Stimulated activated CD4-positive, alpha-beta T cell treated with anti-CD3 and anti-CD28 coated beads, Interleukin-1b, Interleukin-23, amount 100 ng/mL, for 4 hours (primary cell): ENCODE data around the gene IYD.
"Not testable (repeated sequence)": the region's sequence is repeated elsewhere in the genome, so short reads cannot be mapped to it uniquely, and the experiment has no call there.

Experiments
- DNase-seq, 2 donors: peaks; one replicate each; pipeline ENCODE4 v3.0.0-alpha.2; 2020; ENCODE audit warnings: low read depth in 2 of 2

The IYD gene

DNA sequence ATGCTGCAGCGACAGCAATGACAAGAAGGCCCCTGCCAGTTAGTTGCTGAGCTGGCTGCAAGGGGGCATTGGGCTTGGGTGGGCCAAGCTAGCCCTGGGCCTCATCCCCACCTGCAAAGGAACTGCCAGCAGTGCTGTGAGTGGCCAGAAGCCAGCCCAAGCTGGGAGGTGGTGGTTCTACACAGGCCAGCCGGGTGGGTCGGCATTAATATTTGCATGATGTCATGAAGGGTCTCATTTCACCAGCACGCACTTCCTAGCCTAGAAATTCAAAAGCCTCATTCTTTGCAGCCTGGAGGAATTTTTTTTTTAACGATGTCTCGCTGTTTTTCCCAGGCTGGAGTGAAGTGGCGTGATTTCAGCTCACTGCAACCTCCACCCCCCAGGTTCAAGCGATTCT lies 62.0 kb downstream of the IYD start:
- DNase-seq, result no peak

DNA sequence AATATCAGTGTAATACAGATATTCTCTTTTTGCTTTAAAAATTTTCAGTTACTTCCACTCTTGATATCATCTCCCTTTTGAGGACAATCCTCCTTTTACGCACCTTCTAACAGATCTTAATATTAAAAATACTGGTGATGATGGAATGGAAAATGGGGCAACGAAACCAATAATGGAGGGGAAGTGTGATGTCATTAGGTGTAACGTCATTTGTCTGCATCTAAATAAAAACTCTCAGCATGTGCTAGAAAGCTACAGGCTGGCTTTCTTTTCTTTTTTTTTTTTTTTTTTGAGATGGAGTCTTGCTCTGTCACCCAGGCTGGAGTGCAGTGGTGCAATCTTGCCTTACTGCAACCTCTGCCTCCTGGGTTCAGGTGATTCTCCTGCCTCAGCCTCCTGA lies 66.5 kb downstream of the IYD start:
- DNase-seq, result no peak

DNA sequence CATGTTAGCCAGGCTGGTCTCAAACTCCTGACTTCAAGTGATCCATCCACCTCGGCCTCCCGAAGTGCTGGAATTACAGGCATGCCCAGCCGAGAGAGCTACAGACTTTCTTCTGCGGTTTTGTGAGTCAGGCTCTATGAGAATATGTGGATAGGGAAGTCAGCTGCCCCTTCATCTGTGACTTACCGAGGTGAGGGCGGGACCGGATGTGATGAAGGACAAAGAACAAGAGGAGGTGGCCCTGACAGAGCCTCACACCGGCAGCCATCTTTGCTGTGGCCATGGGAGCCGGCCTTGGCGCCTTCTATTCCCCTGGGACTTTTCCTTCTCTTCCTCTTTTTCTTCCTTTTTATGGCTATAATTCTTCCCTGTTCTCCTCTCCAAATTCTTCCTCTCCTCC lies 67.0 kb downstream of the IYD start:
- DNase-seq, result no peak

DNA sequence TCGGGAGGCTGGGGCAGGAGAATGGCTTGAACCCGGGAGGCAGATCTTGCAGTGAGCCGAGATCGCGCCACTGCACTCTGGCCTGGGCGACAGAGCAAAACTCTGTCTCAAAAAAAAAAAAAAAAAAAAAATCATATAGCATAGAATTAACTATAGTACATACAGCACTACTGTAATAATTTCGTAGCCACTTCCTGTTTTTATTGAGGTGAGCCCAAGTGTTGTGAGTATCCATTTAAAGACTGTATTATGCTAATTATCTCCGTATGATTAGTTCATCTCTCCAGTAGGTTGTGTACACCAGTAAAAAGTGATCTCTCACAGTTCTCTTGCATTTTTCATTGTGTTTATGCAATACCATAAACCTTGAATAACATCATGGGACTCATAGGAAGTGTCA lies 70.6 kb downstream of the IYD start:
- DNase-seq, result no peak

DNA sequence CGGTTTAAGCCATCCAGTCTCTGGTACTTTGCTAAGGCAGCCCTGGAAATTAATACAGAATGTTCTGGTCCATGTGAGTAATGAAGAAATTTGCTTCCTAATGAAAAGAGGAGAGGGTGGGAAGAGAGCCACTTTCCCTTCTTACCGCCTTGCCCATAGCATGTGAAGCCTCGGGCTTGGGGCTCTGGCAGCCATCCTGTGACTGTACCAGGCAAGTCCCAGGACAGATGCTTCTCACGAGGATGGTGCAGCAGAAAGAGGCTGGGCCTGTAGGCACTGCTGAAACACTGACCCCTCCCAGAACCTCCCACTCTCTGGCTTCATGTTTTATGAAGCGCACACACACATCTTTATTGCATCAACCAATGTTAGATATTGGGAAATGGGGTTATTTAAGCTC lies 74.8 kb downstream of the IYD start:
- no peak for DNase-seq

DNA sequence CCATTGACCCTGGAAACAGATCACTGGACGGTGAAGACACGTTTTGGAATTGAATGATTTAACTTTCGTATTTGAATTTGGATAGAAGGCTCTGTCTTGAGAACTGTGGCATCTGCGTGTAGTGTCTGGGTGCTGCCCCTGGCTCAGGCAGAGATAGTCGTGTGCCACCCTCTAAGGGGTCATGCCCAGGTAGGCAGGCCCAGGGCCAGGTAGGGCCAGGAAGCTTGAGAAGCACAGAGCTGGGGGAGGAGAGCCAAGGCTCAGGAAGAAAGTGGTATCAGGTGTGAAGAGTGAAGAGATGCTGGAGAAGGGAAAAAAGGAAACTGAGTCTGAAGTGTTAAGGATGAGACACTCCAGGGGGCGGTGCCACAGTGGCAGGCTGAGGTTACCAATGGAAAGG lies 75.5 kb downstream of the IYD start:
- DNase-seq, result no peak

DNA sequence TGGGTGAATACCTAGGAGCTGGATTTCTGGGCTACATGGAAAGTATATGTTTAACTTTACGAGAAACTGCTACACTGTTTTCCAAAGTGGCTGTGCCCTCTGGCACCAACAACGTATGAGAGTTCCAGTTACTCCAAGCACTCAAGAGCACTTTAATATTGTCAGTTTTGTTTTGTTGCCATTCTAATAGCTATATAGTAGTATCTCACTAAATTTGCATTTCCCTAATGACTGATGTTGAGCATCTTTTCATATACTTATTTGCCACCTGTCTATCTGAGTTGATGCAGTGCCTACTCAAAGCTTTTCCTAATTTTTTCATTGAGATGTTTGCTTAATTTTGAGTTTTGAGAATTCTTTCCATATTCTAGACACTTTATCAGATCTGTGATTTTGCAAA lies 76.7 kb downstream of the IYD start:
- no peak for DNase-seq

DNA sequence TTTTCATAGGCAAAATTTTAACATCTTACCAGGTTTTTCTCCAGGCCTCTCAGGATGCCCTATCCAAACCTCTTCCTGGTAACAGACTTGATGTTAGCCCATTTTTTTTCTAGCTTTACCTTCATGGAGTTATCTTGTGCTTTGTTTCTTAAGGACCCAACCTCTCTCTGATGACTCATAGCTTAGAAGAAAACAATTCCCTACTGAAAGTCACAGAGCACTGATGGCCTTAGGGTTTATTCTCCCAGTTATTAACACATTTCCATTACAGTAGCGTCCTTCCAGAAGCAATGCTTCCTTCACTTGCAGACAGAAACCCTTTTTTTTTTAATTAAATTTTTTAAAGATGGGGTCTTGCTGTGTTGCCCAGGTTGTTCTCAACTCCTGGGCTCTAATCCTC lies 79.4 kb downstream of the IYD start:
- DNase-seq, result no peak

DNA sequence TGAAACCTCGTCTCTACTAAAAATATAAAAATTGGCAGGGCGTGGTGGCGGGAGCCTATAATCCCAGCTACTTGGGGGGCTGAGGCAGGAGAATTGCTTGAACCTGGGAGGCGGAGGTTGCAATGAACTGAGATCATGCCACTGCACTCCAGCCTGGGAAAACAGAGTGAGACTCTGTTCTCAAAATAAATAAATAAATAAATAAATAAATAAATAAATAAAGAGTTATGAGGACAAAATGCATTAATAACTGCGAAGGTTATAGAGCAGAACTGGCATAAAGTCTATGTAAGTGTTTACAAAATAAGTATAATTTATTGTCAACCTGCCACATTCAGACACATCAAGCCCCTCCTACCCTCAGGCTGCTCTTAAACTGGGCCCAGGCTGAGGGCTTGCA lies 80.2 kb downstream of the IYD start:
- DNase-seq, result not testable (repeated sequence)

DNA sequence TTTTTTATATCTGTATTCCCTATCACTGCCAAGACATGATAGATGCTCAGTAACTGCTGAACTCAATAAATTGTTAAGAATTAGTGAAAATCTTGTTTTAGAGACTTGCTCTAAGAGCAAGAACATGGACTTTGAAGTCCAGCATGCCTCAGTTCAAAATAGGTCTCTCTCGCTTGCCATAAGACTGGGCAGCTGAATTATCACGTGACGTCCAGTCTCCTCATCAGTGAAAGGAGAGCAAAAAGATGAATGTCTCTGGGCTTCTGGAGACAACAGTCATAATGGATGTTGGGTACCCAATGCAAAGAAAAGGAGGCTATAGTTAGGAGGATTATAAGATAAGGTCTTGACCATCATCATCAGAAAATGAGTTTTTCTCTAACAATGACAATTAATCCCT lies 82.1 kb downstream of the IYD start:
- no peak for DNase-seq

DNA sequence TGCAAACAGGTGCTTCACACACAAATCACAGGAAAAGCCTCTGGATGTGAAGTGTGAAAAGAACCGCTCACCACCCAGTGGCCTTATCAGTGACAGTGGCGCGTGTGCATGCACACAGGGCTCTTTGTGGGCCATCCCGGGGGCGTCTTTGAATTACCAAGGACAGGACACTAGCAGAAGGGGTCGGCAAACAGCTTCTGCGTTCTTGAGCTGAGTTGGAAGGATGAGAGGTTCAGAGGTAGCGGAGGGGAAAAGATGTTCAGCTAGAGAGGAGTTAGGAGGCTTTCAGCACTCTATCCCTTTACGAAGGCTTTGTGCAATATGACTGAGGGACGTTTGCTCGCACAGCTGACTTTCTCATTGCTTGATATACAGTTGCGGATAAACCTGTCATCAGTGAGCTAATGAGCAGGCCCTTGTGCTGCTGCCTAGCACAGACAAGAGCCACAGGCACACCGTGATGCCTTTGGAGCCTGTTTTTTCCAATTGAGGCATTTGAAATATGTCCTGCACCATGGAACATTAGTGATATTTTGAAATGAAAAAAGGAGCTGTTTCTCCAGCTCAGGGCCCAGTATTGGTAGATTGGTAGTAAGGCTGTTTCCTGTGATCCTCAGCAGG lies 83.1 kb downstream of the IYD start:
- DNase-seq, result no peak

DNA sequence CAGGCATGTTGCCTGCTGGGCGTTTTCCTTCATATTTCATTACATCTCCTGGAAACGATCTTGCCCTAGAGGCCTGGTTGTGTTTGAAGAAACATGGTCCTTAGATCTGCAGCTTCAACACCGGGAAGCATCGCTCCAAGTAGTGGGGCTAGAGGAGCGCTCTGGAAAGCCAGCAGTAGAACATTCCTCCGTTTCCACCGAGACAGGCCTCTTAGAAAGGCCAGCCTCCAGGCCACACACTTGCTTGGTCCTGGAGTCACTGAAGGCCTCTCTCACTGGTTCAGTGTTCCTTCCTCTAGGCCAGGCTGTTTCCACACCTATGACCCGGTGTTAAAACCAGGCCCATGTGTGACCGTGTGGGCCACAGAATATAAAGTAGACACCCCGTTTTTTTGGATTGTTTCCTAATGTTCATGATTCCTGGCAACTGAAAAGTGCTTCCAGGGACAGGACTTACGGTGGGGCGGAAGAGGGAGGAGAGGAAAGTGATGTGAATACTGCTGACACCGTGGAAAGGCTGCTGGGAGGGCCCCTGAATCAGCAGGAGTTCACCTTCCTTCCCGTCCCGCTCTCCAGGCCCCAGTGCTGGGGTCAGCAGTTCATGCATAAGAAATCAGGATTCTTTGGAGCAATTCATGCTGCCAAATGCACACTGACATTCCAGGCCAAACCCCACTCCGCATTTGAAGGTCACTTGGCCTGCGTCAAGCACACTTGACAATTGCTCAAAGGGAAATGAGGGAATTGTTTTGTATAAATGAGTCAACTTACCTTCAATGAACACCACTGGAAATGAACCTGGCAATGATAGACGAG lies 83.8 kb downstream of the IYD start:
- DNase-seq, result no peak

DNA sequence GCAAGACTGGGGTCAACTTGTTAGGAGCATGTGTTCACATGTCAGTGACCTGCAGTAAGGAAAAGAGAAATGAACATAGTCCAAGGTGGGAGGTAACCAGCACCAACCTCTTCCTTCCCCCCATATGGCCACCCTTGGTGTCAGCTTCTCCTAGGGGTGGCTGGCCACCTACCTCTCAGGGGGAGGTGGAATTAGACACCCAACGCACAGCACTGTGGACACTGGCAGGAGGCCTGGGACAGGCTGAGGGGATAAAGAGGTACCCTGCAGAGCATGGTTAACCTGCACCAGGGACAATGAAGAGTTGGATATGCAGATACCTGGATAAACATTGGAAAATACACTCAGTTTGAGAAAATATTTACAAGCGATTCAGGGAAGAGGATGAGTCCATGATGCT lies 84.5 kb downstream of the IYD start:
- DNase-seq, result no peak
